Measurements from ENCODE around the gene EDEM1. TPM values are rescaled to one million over a fixed set of nuclear protein-coding genes. Genes with fewer than 3 reads are reported as not detected.

The EDEM1 gene
- total RNA-seq, 1 experiment from 2014 or later: 65.9 TPM

GRCh38 chr3:5267252-5267651 is 79.7 kb downstream of the EDEM1 start:
- intact Hi-C loops (cut with micrococcal nuclease; ENCODE audit: unreplicated experiment): no loop called here
- TF ChIP-seq CTCF (IDR thresholded peaks at IDR 0.05; ENCODE audit: unreplicated experiment): no peak
- H3K9me3 Mint-ChIP-seq (ENCODE audit: low read depth, unreplicated experiment): no peaks in the 10 kb centered on the region
- no peak for DNase-seq
- H3K36me3 Mint-ChIP-seq (ENCODE audit: insufficient read depth, unreplicated experiment): no peaks in the 10 kb centered on the region
- no peak overlapping the region for H3K4me3 Mint-ChIP-seq (ENCODE audit: low read depth, unreplicated experiment)
- H3K27ac Mint-ChIP-seq (ENCODE audit: unreplicated experiment): no peak overlapping the region
- BruUV-seq (replicated peaks): no TSS peak
- H3K4me1 Mint-ChIP-seq (ENCODE audit: low read depth, unreplicated experiment): no peaks in the 10 kb centered on the region
- no peaks in the 10 kb centered on the region for H3K27me3 Mint-ChIP-seq (ENCODE audit: unreplicated experiment)
- CTCF ChIA-PET: no interaction called here

GRCh38 chr3:5267889-5268288 is 80.4 kb downstream of the EDEM1 start:
- DNase-seq: no peak
- TF ChIP-seq CTCF (IDR thresholded peaks at IDR 0.05; ENCODE audit: unreplicated experiment): no peak
- BruUV-seq (replicated peaks): no TSS peak
- Mint-ChIP-seq H3K9me3 (ENCODE audit: low read depth, unreplicated experiment) (no peaks in the 10 kb centered on the region), H3K4me3 (ENCODE audit: low read depth, unreplicated experiment) (no peak overlapping the region), H3K36me3 (ENCODE audit: insufficient read depth, unreplicated experiment) (no peaks in the 10 kb centered on the region), H3K27me3 (ENCODE audit: unreplicated experiment) (no peaks in the 10 kb centered on the region), H3K4me1 (ENCODE audit: low read depth, unreplicated experiment) (no peaks in the 10 kb centered on the region), H3K27ac (ENCODE audit: unreplicated experiment) (no peak overlapping the region)
- CTCF ChIA-PET: no interaction called here
- intact Hi-C loops (cut with micrococcal nuclease; ENCODE audit: unreplicated experiment): no loop called here

Small RNA genes lying within 50 kb of the gene (microRNA-seq; reads per million reads assigned to microRNA genes)
- gene MIR4790: not detected

Other genes with a start within 250 kb of the EDEM1 start
- 62.2 and 71.9 TPM in 2 replicates for gene BHLHE40, start 208.3 kb upstream of the EDEM1 start, total RNA-seq (2022)
- gene ARL8B, start 65.4 kb upstream of the EDEM1 start, total RNA-seq (2022): 44.2 and 47.0 TPM in 2 replicates